Measurements from ENCODE around the gene MYH15.

DNA sequence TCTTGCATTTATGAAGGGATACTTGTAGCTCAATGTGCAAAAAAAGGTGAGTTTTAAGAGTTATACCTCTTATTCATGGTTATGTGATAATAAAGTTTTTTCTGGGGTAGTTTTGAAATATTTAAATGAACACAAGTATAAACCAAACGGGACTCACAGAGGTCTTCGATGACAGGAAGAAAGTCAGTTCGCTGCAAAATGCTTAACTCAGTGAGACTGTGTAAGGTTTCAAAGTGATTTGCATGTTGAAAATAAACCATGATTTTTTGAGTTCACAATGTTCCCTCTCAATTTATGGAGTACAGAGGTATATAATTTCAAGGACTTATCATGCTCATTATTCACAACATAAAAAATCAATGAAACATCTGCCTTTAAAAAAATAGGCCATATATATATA, 36.3 kb upstream of the MYH15 start:
- TF ChIP-seq, protein P1, sequence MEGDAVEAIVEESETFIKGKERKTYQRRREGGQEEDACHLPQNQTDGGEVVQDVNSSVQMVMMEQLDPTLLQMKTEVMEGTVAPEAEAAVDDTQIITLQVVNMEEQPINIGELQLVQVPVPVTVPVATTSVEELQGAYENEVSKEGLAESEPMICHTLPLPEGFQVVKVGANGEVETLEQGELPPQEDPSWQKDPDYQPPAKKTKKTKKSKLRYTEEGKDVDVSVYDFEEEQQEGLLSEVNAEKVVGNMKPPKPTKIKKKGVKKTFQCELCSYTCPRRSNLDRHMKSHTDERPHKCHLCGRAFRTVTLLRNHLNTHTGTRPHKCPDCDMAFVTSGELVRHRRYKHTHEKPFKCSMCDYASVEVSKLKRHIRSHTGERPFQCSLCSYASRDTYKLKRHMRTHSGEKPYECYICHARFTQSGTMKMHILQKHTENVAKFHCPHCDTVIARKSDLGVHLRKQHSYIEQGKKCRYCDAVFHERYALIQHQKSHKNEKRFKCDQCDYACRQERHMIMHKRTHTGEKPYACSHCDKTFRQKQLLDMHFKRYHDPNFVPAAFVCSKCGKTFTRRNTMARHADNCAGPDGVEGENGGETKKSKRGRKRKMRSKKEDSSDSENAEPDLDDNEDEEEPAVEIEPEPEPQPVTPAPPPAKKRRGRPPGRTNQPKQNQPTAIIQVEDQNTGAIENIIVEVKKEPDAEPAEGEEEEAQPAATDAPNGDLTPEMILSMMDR (IDR thresholded peaks at IDR 0.05), result no peak
- TF ChIP-seq POLR2A (IDR thresholded peaks at IDR 0.05), result no peak

Data from Peyer's patch (tissue), 4 donors.